ENCODE measurements around the gene MYRF. TPM values are rescaled to one million over a fixed set of nuclear protein-coding genes. Genes with fewer than 3 reads are reported as not detected.

The MYRF gene
- total and polyA plus RNA-seq, 2 of the 13 experiments (the other 11 are each of a cell fraction or from before 2014, with no cell fraction given), result 10.2 to 25.9 TPM

DNA sequence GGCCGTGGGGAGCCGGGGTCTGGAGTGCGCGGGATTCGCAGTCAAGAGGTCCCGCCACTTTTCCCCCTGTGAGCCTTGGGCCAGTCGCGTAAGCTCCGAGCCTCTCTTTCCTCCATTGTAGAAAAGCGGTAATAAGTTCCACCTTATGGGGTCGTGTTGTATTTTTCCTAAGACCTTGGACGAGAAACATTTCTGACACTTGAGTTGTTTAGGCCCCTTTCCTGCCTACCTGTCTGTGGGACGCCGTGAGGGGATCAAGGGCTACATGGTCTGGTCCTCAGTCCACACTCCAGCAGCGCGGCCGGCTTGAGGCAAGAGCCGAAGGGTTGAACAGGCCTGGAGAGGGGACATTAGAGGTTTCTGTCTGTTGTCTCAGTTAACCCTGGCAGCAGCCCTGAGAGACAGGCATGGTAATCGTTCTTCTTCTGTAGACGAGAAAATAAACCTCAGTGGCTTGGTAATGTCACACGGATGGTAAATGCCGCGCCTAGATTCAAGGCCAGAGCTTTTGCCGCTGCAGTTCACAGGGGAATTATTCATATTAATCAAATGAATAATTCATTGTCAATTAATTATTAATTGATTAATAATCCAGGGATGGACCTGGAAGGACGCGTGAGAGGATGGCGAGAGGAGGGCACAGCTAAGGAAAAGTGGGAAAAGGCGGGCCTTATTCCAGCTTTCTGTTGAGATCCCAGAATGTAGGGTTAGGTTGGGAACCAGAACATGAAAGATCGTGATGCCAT lies 40.8 kb downstream of the MYRF start (continued):
- TF ChIP-seq, protein P1, sequence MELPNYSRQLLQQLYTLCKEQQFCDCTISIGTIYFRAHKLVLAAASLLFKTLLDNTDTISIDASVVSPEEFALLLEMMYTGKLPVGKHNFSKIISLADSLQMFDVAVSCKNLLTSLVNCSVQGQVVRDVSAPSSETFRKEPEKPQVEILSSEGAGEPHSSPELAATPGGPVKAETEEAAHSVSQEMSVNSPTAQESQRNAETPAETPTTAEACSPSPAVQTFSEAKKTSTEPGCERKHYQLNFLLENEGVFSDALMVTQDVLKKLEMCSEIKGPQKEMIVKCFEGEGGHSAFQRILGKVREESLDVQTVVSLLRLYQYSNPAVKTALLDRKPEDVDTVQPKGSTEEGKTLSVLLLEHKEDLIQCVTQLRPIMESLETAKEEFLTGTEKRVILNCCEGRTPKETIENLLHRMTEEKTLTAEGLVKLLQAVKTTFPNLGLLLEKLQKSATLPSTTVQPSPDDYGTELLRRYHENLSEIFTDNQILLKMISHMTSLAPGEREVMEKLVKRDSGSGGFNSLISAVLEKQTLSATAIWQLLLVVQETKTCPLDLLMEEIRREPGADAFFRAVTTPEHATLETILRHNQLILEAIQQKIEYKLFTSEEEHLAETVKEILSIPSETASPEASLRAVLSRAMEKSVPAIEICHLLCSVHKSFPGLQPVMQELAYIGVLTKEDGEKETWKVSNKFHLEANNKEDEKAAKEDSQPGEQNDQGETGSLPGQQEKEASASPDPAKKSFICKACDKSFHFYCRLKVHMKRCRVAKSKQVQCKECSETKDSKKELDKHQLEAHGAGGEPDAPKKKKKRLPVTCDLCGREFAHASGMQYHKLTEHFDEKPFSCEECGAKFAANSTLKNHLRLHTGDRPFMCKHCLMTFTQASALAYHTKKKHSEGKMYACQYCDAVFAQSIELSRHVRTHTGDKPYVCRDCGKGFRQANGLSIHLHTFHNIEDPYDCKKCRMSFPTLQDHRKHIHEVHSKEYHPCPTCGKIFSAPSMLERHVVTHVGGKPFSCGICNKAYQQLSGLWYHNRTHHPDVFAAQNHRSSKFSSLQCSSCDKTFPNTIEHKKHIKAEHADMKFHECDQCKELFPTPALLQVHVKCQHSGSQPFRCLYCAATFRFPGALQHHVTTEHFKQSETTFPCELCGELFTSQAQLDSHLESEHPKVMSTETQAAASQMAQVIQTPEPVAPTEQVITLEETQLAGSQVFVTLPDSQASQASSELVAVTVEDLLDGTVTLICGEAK (IDR thresholded peaks at IDR 0.05), result no peak
- TF ChIP-seq, protein P1 (CRISPR knock-in tag; IDR thresholded peaks at IDR 0.05), result peak; percentile 3; the same call in 1 of the 2 replicates
- no peak for TF ChIP-seq IRX3 (CRISPR knock-in tag; IDR thresholded peaks at IDR 0.05; ENCODE audit: borderline replicate concordance, low read depth)
- TF ChIP-seq RBAK (CRISPR knock-in tag; IDR thresholded peaks at IDR 0.05), result no peak
- peak; percentile 50; the same call in 1 of the 2 replicates for TF ChIP-seq YEATS4 (CRISPR knock-in tag; IDR thresholded peaks at IDR 0.05; ENCODE audit: borderline replicate concordance)
- 0 out of 2 replicates have a peak, but pooled peaks have one; percentile 3 for TF ChIP-seq ZNF138 (CRISPR knock-in tag; IDR thresholded peaks at IDR 0.05; ENCODE audit: low read depth)
- TF ChIP-seq MLLT10 (CRISPR knock-in tag; IDR thresholded peaks at IDR 0.05), result no peak
- TF ChIP-seq, protein P2, sequence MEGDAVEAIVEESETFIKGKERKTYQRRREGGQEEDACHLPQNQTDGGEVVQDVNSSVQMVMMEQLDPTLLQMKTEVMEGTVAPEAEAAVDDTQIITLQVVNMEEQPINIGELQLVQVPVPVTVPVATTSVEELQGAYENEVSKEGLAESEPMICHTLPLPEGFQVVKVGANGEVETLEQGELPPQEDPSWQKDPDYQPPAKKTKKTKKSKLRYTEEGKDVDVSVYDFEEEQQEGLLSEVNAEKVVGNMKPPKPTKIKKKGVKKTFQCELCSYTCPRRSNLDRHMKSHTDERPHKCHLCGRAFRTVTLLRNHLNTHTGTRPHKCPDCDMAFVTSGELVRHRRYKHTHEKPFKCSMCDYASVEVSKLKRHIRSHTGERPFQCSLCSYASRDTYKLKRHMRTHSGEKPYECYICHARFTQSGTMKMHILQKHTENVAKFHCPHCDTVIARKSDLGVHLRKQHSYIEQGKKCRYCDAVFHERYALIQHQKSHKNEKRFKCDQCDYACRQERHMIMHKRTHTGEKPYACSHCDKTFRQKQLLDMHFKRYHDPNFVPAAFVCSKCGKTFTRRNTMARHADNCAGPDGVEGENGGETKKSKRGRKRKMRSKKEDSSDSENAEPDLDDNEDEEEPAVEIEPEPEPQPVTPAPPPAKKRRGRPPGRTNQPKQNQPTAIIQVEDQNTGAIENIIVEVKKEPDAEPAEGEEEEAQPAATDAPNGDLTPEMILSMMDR (CRISPR knock-in tag; IDR thresholded peaks at IDR 0.05), result no peak
- TF ChIP-seq ISX (CRISPR knock-in tag; conservative IDR thresholded peaks at IDR 0.05), result 0 out of 2 replicates have a peak, but pooled peaks have one; percentile 20
- TF ChIP-seq ZNF101 (CRISPR knock-in tag; IDR thresholded peaks at IDR 0.05; ENCODE audit: borderline replicate concordance, low read depth), result no peak
- no peak for TF ChIP-seq WIZ (CRISPR knock-in tag; IDR thresholded peaks at IDR 0.05)
- no peak for TF ChIP-seq HNF4G (IDR thresholded peaks at IDR 0.05; ENCODE audit: borderline replicate concordance, low read depth, low read length)
- TF ChIP-seq HNF4G (CRISPR knock-in tag; IDR thresholded peaks at IDR 0.05; ENCODE audit: borderline replicate concordance, low read depth), result no peak
- TF ChIP-seq, protein P3, sequence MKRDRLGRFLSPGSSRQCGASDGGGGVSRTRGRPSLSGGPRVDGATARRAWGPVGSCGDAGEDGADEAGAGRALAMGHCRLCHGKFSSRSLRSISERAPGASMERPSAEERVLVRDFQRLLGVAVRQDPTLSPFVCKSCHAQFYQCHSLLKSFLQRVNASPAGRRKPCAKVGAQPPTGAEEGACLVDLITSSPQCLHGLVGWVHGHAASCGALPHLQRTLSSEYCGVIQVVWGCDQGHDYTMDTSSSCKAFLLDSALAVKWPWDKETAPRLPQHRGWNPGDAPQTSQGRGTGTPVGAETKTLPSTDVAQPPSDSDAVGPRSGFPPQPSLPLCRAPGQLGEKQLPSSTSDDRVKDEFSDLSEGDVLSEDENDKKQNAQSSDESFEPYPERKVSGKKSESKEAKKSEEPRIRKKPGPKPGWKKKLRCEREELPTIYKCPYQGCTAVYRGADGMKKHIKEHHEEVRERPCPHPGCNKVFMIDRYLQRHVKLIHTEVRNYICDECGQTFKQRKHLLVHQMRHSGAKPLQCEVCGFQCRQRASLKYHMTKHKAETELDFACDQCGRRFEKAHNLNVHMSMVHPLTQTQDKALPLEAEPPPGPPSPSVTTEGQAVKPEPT (CRISPR knock-in tag; IDR thresholded peaks at IDR 0.05; ENCODE audit: low read depth), result 0 out of 2 replicates have a peak, but pooled peaks have one; percentile 4

All from HepG2 (cell line).